K562 (cell line): ENCODE data around the gene TSGA10IP. TPM values are rescaled to one million over a fixed set of nuclear protein-coding genes. Genes with fewer than 3 reads are reported as not detected.

Experiments
- EP400 ChIP-seq: fragments of 450-650 bp; IDR thresholded peaks from 2 replicates; pipeline ENCODE4 v1.6.1; 2017; ENCODE audit warnings: antibody characterized with exemption, mild to moderate bottlenecking, moderate library complexity
- MEF2D ChIP-seq: conservative IDR thresholded peaks from 2 replicates; pipeline ENCODE4 v1.6.1; 2016; ENCODE audit warnings: low read depth, missing genetic modification characterization, missing compliant biosample characterization
- SIN3A ChIP-seq, 2 experiments: fragments of 150-350 bp in 1 of 2; IDR thresholded peaks; 2 replicates each; pipeline ENCODE4 v1.6.1; 2011 to 2016; ENCODE audit warnings: borderline replicate concordance in 2 of 2, low read depth in 2 of 2, low read length in 2 of 2, mild to moderate bottlenecking in 2 of 2, moderate library complexity in 2 of 2; ENCODE audit not compliant: control insufficient read depth in 1 of 2
- TCF7L2 ChIP-seq: fragments of 150-350 bp; IDR thresholded peaks from 2 replicates; pipeline ENCODE4 v1.6.1; 2016; ENCODE audit warnings: low read depth, mild to moderate bottlenecking, low read length, moderate library complexity
- YY1 ChIP-seq, 3 experiments: IDR thresholded peaks; 2 replicates each; pipeline ENCODE4 v1.6.1; 2011; ENCODE audit warnings: low read length in 2 of 3, mild to moderate bottlenecking in 2 of 3, moderate library complexity in 2 of 3, borderline replicate concordance in 1 of 3, control low read depth in 1 of 3, low read depth in 1 of 3; ENCODE audit not compliant: insufficient read depth in 3 of 3, insufficient replicate concordance in 2 of 3, control insufficient read depth in 1 of 3, insufficient read length in 1 of 3; ENCODE audit errors: extremely low read depth in 1 of 3
- ZNF699 ChIP-seq: fragments of 250-450 bp; sonication (Bioruptor Pico); IDR thresholded peaks from 2 replicates; pipeline ENCODE4 v1.8.0; 2021; ENCODE audit warnings: mild to moderate bottlenecking, moderate library complexity; ENCODE audit not compliant: insufficient replicate concordance
- polyA plus RNA-seq, 8 experiments: library from polyadenylated mRNA; depleted of rRNA in 4 of 8; stranded (reverse) in 5 of 8; unstranded in 3 of 8; fragments of >200 nt; fragmentation: Nextera tagmentation in 2 of 8; fragmentation: Illumina TruSeq in 1 of 8; extraction: Ambion mirVana in 2 of 8; extraction: Trizol in 1 of 8; gene quantifications; 2 replicates each; pipeline versions ENCODE4 v1.2.1 to v1.2.3, GENCODE V29; 2011 to 2014; ENCODE audit warnings: inconsistent platforms in 1 of 8, missing spikeins in 1 of 8
- total RNA-seq, 7 experiments: library from RNA; depleted of rRNA in 6 of 7; stranded (reverse); fragments of >200 nt in 6 of 7; fragmentation: Illumina TruSeq in 2 of 7; extraction: Trizol in 2 of 7; gene quantifications; 2 replicates each; pipeline versions ENCODE4 v1.2.1 to v1.2.3, GENCODE V29; 2011 to 2021; ENCODE audit warnings: low replicate concordance in 1 of 7
- TF ChIP-seq, protein P1 (sequence below): fragments of 200-600 bp; sonication (generic); IDR thresholded peaks from one replicate; pipeline ENCODE4 v1.6.1; 2012; ENCODE audit warnings: mild to moderate bottlenecking, low read depth, low read length, inconsistent platforms
- TF ChIP-seq, protein P2 (sequence below): sonication (generic); formaldehyde crosslinking; IDR thresholded peaks from 2 replicates; pipeline ENCODE4 v1.8.1; 2023; ENCODE audit warnings: missing genetic modification reagents, mild to moderate bottlenecking, borderline replicate concordance

TSGA10IP gene
- total and polyA plus RNA-seq, 9 of the 15 experiments (the other 6 are each of a cell fraction or from before 2014, with no cell fraction given): not detected

DNA sequence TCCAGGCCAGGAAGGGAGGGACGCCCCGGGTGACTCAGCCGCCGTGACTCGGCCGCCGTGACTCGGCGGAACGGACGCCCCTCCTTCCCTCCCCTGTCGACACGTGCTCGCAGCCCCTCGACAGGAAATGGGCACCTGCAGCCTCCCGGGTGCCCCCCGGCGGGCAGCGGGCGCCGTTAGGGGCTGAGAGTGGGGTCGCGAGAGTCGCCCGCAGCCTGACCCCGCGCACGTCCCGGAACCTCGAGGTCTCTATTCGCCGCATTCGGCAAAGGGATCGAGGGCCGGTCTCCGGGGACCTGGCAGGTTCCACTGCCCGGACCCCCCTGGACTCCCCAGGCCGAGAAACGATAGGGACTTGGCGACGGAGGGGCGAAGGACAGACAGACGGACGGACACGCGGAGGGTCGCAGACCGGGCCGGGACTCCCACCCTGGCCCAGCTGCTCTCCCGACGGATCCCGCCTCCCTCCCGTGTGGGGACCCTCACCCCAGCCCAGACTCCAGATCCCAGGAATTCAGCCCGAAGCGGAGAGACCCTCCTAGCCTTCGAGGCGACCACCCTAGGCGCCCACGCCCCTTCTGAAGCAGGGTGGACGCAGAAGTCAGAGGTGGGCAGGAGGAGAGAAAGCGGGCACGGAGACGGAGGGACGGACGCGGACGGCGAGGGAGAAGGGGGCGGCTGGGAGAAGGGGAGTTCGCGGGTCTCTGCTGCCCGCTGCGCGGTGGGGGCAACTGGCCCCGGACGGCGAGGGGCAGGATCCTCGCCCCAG lies 45.7 kb upstream of the TSGA10IP start (continued):
- peak in 2 of 3 experiments; percentile 27 to 36 for TF ChIP-seq YY1 (IDR thresholded peaks at IDR 0.05; ENCODE audit: borderline replicate concordance in 1 of 3, control insufficient read depth in 1 of 3, extremely low read depth in 1 of 3, insufficient read depth in 3 of 3, insufficient read length in 1 of 3, insufficient replicate concordance in 2 of 3, low read depth in 1 of 3, low read length in 2 of 3)
- TF ChIP-seq, protein P1, sequence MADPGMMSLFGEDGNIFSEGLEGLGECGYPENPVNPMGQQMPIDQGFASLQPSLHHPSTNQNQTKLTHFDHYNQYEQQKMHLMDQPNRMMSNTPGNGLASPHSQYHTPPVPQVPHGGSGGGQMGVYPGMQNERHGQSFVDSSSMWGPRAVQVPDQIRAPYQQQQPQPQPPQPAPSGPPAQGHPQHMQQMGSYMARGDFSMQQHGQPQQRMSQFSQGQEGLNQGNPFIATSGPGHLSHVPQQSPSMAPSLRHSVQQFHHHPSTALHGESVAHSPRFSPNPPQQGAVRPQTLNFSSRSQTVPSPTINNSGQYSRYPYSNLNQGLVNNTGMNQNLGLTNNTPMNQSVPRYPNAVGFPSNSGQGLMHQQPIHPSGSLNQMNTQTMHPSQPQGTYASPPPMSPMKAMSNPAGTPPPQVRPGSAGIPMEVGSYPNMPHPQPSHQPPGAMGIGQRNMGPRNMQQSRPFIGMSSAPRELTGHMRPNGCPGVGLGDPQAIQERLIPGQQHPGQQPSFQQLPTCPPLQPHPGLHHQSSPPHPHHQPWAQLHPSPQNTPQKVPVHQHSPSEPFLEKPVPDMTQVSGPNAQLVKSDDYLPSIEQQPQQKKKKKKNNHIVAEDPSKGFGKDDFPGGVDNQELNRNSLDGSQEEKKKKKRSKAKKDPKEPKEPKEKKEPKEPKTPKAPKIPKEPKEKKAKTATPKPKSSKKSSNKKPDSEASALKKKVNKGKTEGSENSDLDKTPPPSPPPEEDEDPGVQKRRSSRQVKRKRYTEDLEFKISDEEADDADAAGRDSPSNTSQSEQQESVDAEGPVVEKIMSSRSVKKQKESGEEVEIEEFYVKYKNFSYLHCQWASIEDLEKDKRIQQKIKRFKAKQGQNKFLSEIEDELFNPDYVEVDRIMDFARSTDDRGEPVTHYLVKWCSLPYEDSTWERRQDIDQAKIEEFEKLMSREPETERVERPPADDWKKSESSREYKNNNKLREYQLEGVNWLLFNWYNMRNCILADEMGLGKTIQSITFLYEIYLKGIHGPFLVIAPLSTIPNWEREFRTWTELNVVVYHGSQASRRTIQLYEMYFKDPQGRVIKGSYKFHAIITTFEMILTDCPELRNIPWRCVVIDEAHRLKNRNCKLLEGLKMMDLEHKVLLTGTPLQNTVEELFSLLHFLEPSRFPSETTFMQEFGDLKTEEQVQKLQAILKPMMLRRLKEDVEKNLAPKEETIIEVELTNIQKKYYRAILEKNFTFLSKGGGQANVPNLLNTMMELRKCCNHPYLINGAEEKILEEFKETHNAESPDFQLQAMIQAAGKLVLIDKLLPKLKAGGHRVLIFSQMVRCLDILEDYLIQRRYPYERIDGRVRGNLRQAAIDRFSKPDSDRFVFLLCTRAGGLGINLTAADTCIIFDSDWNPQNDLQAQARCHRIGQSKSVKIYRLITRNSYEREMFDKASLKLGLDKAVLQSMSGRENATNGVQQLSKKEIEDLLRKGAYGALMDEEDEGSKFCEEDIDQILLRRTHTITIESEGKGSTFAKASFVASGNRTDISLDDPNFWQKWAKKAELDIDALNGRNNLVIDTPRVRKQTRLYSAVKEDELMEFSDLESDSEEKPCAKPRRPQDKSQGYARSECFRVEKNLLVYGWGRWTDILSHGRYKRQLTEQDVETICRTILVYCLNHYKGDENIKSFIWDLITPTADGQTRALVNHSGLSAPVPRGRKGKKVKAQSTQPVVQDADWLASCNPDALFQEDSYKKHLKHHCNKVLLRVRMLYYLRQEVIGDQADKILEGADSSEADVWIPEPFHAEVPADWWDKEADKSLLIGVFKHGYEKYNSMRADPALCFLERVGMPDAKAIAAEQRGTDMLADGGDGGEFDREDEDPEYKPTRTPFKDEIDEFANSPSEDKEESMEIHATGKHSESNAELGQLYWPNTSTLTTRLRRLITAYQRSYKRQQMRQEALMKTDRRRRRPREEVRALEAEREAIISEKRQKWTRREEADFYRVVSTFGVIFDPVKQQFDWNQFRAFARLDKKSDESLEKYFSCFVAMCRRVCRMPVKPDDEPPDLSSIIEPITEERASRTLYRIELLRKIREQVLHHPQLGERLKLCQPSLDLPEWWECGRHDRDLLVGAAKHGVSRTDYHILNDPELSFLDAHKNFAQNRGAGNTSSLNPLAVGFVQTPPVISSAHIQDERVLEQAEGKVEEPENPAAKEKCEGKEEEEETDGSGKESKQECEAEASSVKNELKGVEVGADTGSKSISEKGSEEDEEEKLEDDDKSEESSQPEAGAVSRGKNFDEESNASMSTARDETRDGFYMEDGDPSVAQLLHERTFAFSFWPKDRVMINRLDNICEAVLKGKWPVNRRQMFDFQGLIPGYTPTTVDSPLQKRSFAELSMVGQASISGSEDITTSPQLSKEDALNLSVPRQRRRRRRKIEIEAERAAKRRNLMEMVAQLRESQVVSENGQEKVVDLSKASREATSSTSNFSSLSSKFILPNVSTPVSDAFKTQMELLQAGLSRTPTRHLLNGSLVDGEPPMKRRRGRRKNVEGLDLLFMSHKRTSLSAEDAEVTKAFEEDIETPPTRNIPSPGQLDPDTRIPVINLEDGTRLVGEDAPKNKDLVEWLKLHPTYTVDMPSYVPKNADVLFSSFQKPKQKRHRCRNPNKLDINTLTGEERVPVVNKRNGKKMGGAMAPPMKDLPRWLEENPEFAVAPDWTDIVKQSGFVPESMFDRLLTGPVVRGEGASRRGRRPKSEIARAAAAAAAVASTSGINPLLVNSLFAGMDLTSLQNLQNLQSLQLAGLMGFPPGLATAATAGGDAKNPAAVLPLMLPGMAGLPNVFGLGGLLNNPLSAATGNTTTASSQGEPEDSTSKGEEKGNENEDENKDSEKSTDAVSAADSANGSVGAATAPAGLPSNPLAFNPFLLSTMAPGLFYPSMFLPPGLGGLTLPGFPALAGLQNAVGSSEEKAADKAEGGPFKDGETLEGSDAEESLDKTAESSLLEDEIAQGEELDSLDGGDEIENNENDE: no peak
- TF ChIP-seq, protein P2, sequence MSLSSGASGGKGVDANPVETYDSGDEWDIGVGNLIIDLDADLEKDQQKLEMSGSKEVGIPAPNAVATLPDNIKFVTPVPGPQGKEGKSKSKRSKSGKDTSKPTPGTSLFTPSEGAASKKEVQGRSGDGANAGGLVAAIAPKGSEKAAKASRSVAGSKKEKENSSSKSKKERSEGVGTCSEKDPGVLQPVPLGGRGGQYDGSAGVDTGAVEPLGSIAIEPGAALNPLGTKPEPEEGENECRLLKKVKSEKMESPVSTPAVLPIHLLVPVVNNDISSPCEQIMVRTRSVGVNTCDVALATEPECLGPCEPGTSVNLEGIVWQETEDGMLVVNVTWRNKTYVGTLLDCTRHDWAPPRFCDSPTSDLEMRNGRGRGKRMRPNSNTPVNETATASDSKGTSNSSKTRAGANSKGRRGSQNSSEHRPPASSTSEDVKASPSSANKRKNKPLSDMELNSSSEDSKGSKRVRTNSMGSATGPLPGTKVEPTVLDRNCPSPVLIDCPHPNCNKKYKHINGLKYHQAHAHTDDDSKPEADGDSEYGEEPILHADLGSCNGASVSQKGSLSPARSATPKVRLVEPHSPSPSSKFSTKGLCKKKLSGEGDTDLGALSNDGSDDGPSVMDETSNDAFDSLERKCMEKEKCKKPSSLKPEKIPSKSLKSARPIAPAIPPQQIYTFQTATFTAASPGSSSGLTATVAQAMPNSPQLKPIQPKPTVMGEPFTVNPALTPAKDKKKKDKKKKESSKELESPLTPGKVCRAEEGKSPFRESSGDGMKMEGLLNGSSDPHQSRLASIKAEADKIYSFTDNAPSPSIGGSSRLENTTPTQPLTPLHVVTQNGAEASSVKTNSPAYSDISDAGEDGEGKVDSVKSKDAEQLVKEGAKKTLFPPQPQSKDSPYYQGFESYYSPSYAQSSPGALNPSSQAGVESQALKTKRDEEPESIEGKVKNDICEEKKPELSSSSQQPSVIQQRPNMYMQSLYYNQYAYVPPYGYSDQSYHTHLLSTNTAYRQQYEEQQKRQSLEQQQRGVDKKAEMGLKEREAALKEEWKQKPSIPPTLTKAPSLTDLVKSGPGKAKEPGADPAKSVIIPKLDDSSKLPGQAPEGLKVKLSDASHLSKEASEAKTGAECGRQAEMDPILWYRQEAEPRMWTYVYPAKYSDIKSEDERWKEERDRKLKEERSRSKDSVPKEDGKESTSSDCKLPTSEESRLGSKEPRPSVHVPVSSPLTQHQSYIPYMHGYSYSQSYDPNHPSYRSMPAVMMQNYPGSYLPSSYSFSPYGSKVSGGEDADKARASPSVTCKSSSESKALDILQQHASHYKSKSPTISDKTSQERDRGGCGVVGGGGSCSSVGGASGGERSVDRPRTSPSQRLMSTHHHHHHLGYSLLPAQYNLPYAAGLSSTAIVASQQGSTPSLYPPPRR (CRISPR knock-in tag): peak; percentile 70; the same call in 1 of the 2 replicates
- 0 out of 2 replicates have a peak, but pooled peaks have one; percentile 24 for TF ChIP-seq MEF2D (tag)
- TF ChIP-seq SIN3A (IDR thresholded peaks at IDR 0.05; ENCODE audit: borderline replicate concordance in 2 of 2, control insufficient read depth in 1 of 2, low read depth in 2 of 2, low read length in 2 of 2): peak; percentile 33 to 57; a peak in 2 of 4 replicates
- no peak for TF ChIP-seq ZNF699 (CRISPR knock-in tag)
- TF ChIP-seq TCF7L2: no peak
- TF ChIP-seq EP400: peak; percentile 97
